MM.1S (cell line): ENCODE results near the gene ZNF546.

Experiments
- DNase-seq: peaks from one replicate; pipeline ENCODE4 v3.0.0-alpha.2; 2015
- H2AFZ ChIP-seq: fragments of 300-600 bp; sonication (generic); 2 replicates; pipeline ENCODE4 v1.6.0; 2016; ENCODE audit warnings: antibody characterized with exemption, low read length
- H3F3A ChIP-seq: fragments of 300-600 bp; sonication (generic); 2 replicates; pipeline ENCODE4 v1.6.1; 2016; ENCODE audit warnings: mild to moderate bottlenecking, antibody characterized with exemption, low read length, moderate library complexity, mixed read lengths; ENCODE audit not compliant: insufficient read depth
- H3K27ac ChIP-seq: fragments of 300-600 bp; sonication (generic); 2 replicates; pipeline ENCODE4 v1.5.1; 2016; ENCODE audit warnings: mild to moderate bottlenecking, low read length
- H3K27me3 ChIP-seq: fragments of 300-600 bp; sonication (generic); replicated peaks from 2 replicates; pipeline ENCODE4 v1.6.0; 2016; ENCODE audit warnings: low read length; ENCODE audit not compliant: insufficient read depth
- H3K36me3 ChIP-seq: fragments of 300-600 bp; sonication (generic); replicated peaks from 2 replicates; pipeline ENCODE4 v1.6.1; 2016; ENCODE audit warnings: mild to moderate bottlenecking, low read length, mixed read lengths; ENCODE audit not compliant: insufficient read depth
- H3K4me1 ChIP-seq: fragments of 300-600 bp; sonication (generic); 2 replicates; pipeline ENCODE4 v1.6.1; 2016; ENCODE audit warnings: low read length, mixed read lengths
- H3K4me2 ChIP-seq: fragments of 300-600 bp; sonication (generic); 2 replicates; pipeline ENCODE4 v1.6.0; 2016; ENCODE audit warnings: low read depth, low read length
- H3K4me3 ChIP-seq: fragments of 300-600 bp; sonication (generic); 2 replicates; pipeline ENCODE4 v1.5.1; 2016; ENCODE audit warnings: low read length, mixed read lengths
- H3K79me2 ChIP-seq: fragments of 300-600 bp; sonication (generic); 2 replicates; pipeline ENCODE4 v1.6.1; 2016; ENCODE audit warnings: mixed run types, low read length, mixed read lengths
- H3K9ac ChIP-seq: fragments of 300-600 bp; sonication (generic); 2 replicates; pipeline ENCODE4 v1.6.1; 2016; ENCODE audit warnings: low read length, mixed read lengths
- H3K9me2 ChIP-seq: fragments of 300-600 bp; sonication (generic); replicated peaks from 2 replicates; pipeline ENCODE4 v1.6.1; 2016; ENCODE audit warnings: mild to moderate bottlenecking, low read length, mixed read lengths; ENCODE audit not compliant: insufficient read depth
- H3K9me3 ChIP-seq: fragments of 300-600 bp; sonication (generic); replicated peaks from 2 replicates; pipeline ENCODE4 v1.6.1; 2016; ENCODE audit warnings: mild to moderate bottlenecking, low read length, mixed read lengths; ENCODE audit not compliant: insufficient read depth
- H4K20me1 ChIP-seq: fragments of 300-600 bp; sonication (generic); 2 replicates; pipeline ENCODE4 v1.6.1; 2016; ENCODE audit warnings: mild to moderate bottlenecking, low read length, moderate library complexity, mixed read lengths; ENCODE audit not compliant: insufficient read depth
- CTCF ChIP-seq: fragments of 300-600 bp; sonication (generic); IDR thresholded peaks from 2 replicates; pipeline ENCODE4 v1.5.1; 2016; ENCODE audit warnings: antibody characterized with exemption, low read length, mixed read lengths
- EZH2 ChIP-seq: fragments of 300-600 bp; sonication (generic); optimal IDR thresholded peaks from 2 replicates; pipeline ENCODE3; 2017; ENCODE audit warnings: low read depth, mild to moderate bottlenecking, antibody characterized with exemption, low read length, mixed read lengths
- EZH2phosphoT487 ChIP-seq: fragments of 300-600 bp; sonication (generic); IDR thresholded peaks from 2 replicates; pipeline ENCODE4 v1.6.1; 2018; ENCODE audit warnings: antibody characterized with exemption, low read length

ZNF546 gene

GRCh38 chr19:40006273-40006691, 9.4 kb downstream of the ZNF546 start:
- Histone ChIP-seq H4K20me1 (no peaks in the 10 kb centered on the region), H3K9me2 (no peaks in the 10 kb centered on the region), H3K79me2 (no peaks in the 10 kb centered on the region), H3K4me1 (no peaks in the 10 kb centered on the region), H2AFZ (no peak overlapping the region), H3K36me3 (no peaks in the 10 kb centered on the region), H3K4me3 (no peak overlapping the region), H3K4me2 (no peak overlapping the region), H3K27me3 (no peaks in the 10 kb centered on the region), H3F3A (no peaks in the 10 kb centered on the region), H3K9me3 (no peaks in the 10 kb centered on the region), H3K9ac (no peak overlapping the region), H3K27ac (no peak overlapping the region)
- no peak for DNase-seq
- TF ChIP-seq EZH2phosphoT487 = no peak
- TF ChIP-seq EZH2 = no peak
- no peak for TF ChIP-seq CTCF

GRCh38 chr19:40009674-40010073, 12.8 kb downstream of the ZNF546 start:
- Histone ChIP-seq H3K9ac (no peak overlapping the region), H3K9me2 (no peaks in the 10 kb centered on the region), H3K4me2 (no peak overlapping the region), H3F3A (no peaks in the 10 kb centered on the region), H3K79me2 (no peaks in the 10 kb centered on the region), H3K4me1 (no peaks in the 10 kb centered on the region), H3K27ac (no peak overlapping the region), H3K27me3 (no peaks in the 10 kb centered on the region), H3K36me3 (no peaks in the 10 kb centered on the region), H3K4me3 (no peak overlapping the region), H2AFZ (no peak overlapping the region), H4K20me1 (no peaks in the 10 kb centered on the region), H3K9me3 (no peaks in the 10 kb centered on the region)
- TF ChIP-seq EZH2phosphoT487 (no peak), CTCF (no peak), EZH2 (no peak)
- DNase-seq = no peak

DNA sequence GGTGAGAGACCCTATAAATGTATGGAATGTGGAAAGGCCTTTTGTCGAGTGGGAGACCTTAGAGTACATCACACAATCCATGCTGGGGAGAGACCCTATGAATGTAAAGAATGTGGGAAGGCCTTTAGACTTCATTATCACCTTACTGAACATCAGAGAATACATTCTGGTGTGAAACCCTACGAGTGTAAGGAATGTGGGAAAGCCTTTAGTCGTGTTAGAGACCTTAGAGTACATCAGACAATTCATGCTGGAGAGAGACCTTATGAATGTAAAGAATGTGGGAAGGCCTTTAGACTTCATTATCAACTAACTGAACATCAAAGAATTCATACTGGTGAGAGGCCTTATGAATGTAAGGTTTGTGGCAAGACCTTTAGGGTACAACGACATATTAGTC, 17.1 kb downstream of the ZNF546 start:
- no peak overlapping the region for H3K4me3 ChIP-seq
- H3K36me3 ChIP-seq = no peaks in the 10 kb centered on the region
- DNase-seq = no peak
- no peak overlapping the region for H3K9ac ChIP-seq
- no peaks in the 10 kb centered on the region for H4K20me1 ChIP-seq
- H3K79me2 ChIP-seq = no peaks in the 10 kb centered on the region
- H2AFZ ChIP-seq = no peak overlapping the region
- H3K4me1 ChIP-seq = no peaks in the 10 kb centered on the region
- no peak overlapping the region for H3K27ac ChIP-seq
- no peak for TF ChIP-seq EZH2
- H3K9me2 ChIP-seq = no peaks in the 10 kb centered on the region
- no peaks in the 10 kb centered on the region for H3K9me3 ChIP-seq
- H3K27me3 ChIP-seq = no peaks in the 10 kb centered on the region
- H3F3A ChIP-seq = no peaks in the 10 kb centered on the region
- H3K4me2 ChIP-seq = no peak overlapping the region

GRCh38 chr19:40023969-40024368, 27.1 kb downstream of the ZNF546 start:
- Histone ChIP-seq H3K27ac (no peak overlapping the region), H3K27me3 (no peaks in the 10 kb centered on the region), H3K4me3 (no peak overlapping the region), H4K20me1 (no peaks in the 10 kb centered on the region), H3K9me2 (no peaks in the 10 kb centered on the region), H3K9ac (no peak overlapping the region), H3K9me3 (no peaks in the 10 kb centered on the region), H2AFZ (no peak overlapping the region), H3K4me2 (no peak overlapping the region), H3K36me3 (no peaks in the 10 kb centered on the region), H3F3A (no peaks in the 10 kb centered on the region), H3K4me1 (no peaks in the 10 kb centered on the region), H3K79me2 (no peaks in the 10 kb centered on the region)
- TF ChIP-seq CTCF (no peak), EZH2 (no peak), EZH2phosphoT487 (no peak)
- no peak for DNase-seq
